Cardiac ventricle fibroblast (primary cell): Measurements from ENCODE around the gene FSCB. TPM values are rescaled to one million over a fixed set of nuclear protein-coding genes. Genes with fewer than 3 reads are reported as not detected.

Source experiments
- total RNA-seq: library from RNA; depleted of rRNA; stranded (reverse); fragments of >200 nt; gene quantifications from 2 replicates; pipeline ENCODE4 v1.2.3, GENCODE V29; 2015

The FSCB gene, protein sequence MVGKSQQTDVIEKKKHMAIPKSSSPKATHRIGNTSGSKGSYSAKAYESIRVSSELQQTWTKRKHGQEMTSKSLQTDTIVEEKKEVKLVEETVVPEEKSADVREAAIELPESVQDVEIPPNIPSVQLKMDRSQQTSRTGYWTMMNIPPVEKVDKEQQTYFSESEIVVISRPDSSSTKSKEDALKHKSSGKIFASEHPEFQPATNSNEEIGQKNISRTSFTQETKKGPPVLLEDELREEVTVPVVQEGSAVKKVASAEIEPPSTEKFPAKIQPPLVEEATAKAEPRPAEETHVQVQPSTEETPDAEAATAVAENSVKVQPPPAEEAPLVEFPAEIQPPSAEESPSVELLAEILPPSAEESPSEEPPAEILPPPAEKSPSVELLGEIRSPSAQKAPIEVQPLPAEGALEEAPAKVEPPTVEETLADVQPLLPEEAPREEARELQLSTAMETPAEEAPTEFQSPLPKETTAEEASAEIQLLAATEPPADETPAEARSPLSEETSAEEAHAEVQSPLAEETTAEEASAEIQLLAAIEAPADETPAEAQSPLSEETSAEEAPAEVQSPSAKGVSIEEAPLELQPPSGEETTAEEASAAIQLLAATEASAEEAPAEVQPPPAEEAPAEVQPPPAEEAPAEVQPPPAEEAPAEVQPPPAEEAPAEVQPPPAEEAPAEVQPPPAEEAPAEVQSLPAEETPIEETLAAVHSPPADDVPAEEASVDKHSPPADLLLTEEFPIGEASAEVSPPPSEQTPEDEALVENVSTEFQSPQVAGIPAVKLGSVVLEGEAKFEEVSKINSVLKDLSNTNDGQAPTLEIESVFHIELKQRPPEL
- total RNA-seq = not detected in 2 replicates

GRCh38 chr14:44507183-44507582 is at the start of gene FSCB:
Gene FSCB, minus strand, starts transcription at chr14:44507283. Its CDS starts 296 bp downstream, at chr14:44506987.

